Activated CD8-positive, alpha-beta memory T cell treated with anti-CD3 and anti-CD28 coated beads, Interleukin-2, amount 50 U/mL, for 24 hours (primary cell): Measurements from ENCODE around the gene CCDC201.

Source experiments
- DNase-seq: peaks from one replicate; pipeline ENCODE4 v3.0.0-alpha.2; 2020; ENCODE audit errors: extremely low read depth

The CCDC201 gene

GRCh38 chr7:45893374-45893995 is 20.6 kb upstream of the CCDC201 start:
- no peak for DNase-seq

- DNase-seq: no peak
Observed at GRCh38 chr7:45892407-45893035, 19.6 kb upstream of the CCDC201 start.

GRCh38 chr7:45891462-45892402 is 18.9 kb upstream of the CCDC201 start:
- no peak for DNase-seq

- no peak for DNase-seq
Observed at GRCh38 chr7:45890902-45891461, 18.1 kb upstream of the CCDC201 start.

GRCh38 chr7:45890125-45890901 is 17.4 kb upstream of the CCDC201 start:
- no peak for DNase-seq

- DNase-seq: no peak
Observed at GRCh38 chr7:45889367-45890067, 16.6 kb upstream of the CCDC201 start.

GRCh38 chr7:45888993-45889366 is 16.1 kb upstream of the CCDC201 start:
- DNase-seq: no peak

GRCh38 chr7:45888185-45888992 is 15.5 kb upstream of the CCDC201 start, which contains the start of gene IGFBP1:
Gene IGFBP1, plus strand, starts transcription at chr7:45888488. Its CDS starts 165 bp downstream, at chr7:45888653.
- no peak for DNase-seq

DNA sequence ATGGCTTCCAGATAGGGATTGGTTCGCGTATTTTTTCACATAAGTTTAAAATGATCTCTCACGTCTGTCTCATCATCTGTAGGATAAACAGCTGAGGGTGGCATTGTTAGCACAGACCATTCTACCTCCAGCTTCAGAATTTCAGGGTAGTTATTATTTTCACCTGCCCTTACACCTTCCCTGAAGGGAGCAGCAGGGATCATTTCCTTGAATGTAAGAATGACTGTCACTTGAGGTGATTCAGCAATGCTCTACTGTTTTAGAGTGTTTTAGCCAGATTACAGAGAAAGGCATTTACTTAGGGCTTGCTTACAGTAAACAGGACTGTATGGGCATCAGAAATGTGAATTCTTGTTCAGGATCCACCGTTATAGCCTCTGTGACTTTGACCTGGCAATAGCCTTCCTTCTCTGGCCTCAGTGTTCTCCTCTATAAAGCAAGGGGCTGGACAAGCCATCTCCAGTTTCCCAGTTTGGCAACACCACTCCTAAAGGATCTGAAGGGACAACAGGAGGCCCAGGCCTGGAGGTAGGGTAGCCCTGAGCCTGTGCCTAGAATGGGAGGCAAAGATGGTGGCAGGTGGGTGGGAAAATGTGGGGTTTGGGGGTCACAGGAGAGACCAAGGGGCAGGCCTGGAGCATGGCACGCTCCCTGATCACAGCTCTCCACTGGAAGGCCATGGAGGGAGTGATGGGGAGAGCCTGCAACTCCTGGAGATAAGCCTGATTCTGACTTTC is 14.2 kb upstream of the CCDC201 start:
- no peak for DNase-seq

- DNase-seq: no peak
Observed at GRCh38 chr7:45885264-45885882, 12.5 kb upstream of the CCDC201 start.

GRCh38 chr7:45884136-45884535 is 11.3 kb upstream of the CCDC201 start:
- DNase-seq: no peak

DNA sequence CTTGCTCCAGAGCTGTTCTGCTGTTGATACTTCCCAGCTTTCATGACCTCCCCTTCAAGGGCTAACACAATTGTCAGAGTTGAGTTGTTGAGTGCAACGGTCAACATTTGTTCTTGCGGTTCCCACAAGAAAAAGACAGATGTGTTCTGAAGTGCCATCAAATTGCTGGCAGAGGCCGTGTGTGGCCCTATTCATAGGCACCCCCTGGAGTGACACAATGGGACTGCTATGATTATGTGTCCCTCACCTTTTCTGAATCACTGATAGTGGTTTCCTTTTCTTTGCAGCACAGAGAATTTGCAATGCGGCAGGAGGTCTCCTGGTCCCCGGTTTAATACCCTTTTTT is 9.6 kb upstream of the CCDC201 start:
- no peak for DNase-seq

DNA sequence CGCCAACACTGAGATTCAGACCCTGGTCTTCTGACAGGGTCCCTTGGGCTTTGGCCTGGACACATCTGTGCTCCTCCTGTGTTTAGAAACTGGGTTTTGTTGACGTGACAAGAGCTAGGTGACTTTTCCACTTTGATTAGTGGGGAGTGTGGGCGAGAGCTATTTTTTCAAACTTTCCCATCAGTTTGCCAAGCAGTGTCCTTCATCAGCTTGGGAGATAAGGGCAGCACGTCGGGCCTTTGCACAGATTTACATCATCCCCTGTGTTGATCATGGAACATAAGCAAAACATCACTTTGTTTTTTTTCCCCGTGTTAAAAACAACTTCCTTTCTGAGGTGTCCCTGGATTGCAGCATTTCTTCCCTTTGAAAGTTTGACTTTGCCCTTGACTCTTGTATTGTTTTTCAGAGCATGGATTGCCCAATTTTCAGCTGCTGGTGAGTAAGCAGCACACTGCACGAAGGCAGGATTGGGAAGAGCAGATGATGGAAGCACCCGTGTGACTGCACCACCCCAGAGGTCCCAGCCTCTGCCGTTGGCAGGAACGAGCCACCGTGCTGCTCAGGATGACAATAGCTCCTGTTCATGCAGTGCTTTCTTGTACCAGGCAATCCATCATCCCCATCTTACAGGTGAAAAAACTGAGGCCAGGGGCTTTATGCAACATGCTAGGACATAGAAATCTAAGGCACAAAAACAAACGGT is 9.0 kb upstream of the CCDC201 start:
- no peak for DNase-seq

DNA sequence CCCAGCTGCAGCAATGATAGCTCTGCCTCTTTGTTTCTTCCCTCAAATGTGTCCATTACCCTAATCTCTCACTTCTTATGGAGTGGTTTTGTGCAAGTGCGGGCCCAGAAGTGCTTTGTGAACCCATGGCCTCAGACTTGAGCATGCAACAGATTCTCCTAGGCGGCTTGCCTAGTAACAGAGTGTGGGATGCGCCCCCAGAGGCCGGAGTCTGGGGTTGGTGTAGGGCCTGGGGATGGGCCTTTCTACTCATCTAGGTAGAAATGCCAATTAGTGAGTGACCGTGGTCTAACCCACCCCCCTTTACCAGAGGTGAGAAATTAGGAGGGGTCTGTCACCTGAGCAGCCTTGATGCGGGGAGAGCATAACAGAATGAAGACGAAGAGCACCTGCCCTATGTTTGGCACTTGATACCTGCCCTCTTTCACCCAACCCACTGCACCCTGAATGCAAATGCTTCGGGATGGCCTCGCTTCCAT is 8.4 kb upstream of the CCDC201 start:
- DNase-seq: no peak

GRCh38 chr7:45880433-45880860 is 7.6 kb upstream of the CCDC201 start:
- no peak for DNase-seq

GRCh38 chr7:45878457-45879144 is 5.7 kb upstream of the CCDC201 start:
- DNase-seq: no peak

- no peak for DNase-seq
Observed at GRCh38 chr7:45876519-45876918, 3.6 kb upstream of the CCDC201 start.
